ENCODE results near the gene SEPSECS.

The SEPSECS gene

GRCh38 chr4:25076625-25077398, 83.4 kb downstream of the SEPSECS start:
- DNase-seq = no peak

GRCh38 chr4:25075851-25076250, 84.4 kb downstream of the SEPSECS start:
- DNase-seq = no peak

- no peak for DNase-seq
Measured at GRCh38 chr4:25075129-25075528, 85.1 kb downstream of the SEPSECS start.

GRCh38 chr4:25070545-25070944, 89.7 kb downstream of the SEPSECS start:
- no peak for DNase-seq
